Stimulated activated naive CD8-positive, alpha-beta T cell treated with anti-CD3 and anti-CD28 coated beads, Interleukin-15, Interleukin-2, amounts not matched to agents 100 U/mL and 50 U/mL, for 24 hours (primary cell): ENCODE results near the gene C1orf210.
A peak's percentile ranks its signal among the peaks of the same experiment; 100 is the strongest.

Source experiments
- ATAC-seq: fragments of 150-1000 bp; cut with Tn5 transposase; one replicate; pipeline ENCODE4 v1.10.0; 2021
- DNase-seq: peaks from one replicate; pipeline ENCODE4 v3.0.0; 2021

The C1orf210 gene

GRCh38 chr1:43247256-43247921, 38.0 kb downstream of the C1orf210 start:
- ATAC-seq (no peak), DNase-seq (no peak)

- no peak for DNase-seq
Observed at GRCh38 chr1:43246466-43247213, 38.7 kb downstream of the C1orf210 start.

DNA sequence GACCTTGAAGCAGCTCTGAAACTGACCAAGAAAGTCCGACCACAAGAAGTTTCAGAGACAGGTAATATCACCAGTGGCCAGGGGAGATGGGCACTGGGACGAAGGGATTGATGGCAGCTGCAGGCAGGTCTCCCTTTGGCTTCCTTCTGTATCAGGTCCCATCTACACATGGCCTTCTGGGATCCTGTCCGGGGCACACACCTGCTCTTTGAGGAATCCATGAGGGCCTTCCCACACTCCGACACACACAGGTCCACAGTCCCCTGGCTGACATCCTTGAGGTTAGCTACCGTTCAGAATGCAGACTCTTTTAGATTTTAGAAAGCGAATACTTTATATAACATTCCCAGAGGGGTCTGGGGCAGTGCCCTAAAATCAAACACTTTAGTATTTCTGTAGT, 42.1 kb downstream of the C1orf210 start:
- ATAC-seq (no peak), DNase-seq (no peak)

More at GRCh38 chr1:43246466-43247213, 38.7 kb downstream of the C1orf210 start:
- ATAC-seq = no peak

DNA sequence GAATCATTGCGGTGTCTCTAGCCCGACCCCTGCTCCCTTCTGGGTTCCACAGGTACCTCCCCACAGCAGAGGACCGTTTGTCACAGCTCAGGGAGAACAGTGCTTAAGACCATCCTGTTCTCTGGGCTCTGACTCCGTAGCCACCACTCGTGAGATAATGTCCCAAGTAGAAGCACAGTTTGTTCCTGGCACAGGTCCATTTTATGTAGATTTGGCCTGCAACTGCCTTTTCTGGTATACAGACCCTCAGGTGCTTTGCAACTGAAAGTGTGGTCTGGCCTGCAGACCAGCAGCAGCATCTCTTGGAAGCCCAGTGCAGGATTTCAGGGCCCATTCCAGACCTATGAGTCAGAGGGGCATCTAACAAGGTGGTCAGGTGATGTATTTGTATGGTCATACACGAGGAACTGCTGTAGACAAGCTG, 44.0 kb downstream of the C1orf210 start:
- no peak for ATAC-seq
- no peak for DNase-seq

DNA sequence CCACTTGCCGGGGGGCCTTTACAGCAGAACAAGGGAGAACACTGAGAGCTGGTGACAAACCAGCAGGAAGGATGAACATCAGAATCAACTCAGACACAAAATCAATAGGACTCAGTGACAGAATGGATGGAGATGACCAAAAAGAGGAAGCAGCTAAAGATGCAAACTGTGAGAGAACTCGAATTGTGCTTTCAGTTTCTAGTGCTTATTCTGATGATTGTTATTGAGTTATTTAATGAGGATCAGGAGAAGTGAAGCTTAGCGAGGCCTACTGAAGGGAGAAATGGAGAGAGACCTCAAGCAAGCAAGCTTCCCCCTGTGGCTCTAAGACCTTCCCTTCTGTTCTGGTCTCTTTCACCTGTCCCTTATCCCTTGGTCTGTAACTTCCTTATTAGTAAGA, 45.9 kb downstream of the C1orf210 start:
- no peak for DNase-seq
- no peak for ATAC-seq

DNA sequence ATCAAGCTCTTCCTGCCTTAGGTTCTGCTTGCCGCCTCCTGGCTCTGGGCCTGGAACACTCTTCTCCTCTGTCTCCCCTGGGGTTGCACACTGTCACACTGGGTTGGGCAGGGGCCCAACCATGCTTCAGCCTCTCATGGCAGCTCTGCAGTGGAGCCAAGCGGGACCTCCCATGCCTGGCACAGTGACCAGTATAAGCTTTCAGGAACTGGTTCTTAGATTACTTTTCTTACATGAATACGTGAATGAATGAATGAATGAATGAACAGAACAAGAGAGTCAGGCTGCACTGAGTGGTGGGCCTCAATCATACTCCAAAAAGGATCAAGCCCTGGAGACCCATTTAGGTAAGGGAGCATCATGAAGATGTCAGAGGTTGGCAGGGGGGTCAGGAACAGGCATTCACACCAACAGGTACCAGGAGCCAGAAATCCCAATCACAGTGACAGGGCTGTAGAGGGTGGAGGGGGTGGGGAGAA, 46.4 kb downstream of the C1orf210 start:
- ATAC-seq = no peak
- no peak for DNase-seq

GRCh38 chr1:43238085-43238484, 47.3 kb downstream of the C1orf210 start:
- peak; percentile 49 for DNase-seq
- ATAC-seq = peak; percentile 38

DNA sequence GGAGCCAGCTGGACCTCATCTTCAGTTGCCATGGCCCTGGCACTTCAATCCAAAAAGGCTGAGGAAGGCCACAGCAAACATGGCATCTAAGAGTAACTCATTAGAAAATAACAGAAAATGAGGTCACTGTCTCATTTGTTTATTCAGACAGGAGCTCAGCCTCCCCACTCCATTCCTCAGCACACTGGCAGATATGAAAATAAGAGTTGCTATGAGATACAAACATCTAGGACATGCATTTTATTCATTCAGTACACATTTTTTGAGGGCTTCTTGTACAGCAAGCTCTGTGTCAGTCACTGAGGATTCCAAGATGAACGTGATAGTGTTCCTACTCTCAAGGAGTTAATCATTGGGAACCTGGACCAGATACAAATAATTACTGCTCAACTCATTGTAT, 48.3 kb downstream of the C1orf210 start:
- ATAC-seq = no peak
- DNase-seq = no peak

GRCh38 chr1:43235451-43236121, 49.8 kb downstream of the C1orf210 start:
- ATAC-seq (no peak), DNase-seq (no peak)

DNA sequence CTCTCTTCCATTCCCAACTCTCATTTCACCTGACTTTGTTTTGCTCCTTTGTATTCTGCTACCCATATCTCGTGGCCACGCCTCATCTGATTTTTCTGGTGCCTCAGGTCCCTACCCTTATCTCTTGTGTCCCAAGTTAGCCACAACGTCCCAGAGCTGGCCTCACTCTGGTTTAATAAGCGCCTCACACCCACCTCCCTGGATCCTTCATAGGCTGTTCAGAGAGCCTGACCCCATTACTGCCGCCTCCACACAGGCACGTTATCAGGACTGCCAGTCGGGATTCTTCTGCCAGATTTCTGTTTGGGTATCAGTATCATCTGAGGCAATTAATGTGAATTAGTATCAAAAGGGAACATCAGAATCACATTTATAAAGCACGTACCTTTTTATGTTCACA, 50.3 kb downstream of the C1orf210 start:
- ATAC-seq (no peak), DNase-seq (no peak)

- no peak for DNase-seq
- no peak for ATAC-seq
Observed at GRCh38 chr1:43234267-43234666, 51.1 kb downstream of the C1orf210 start.

GRCh38 chr1:43233631-43234030, 51.8 kb downstream of the C1orf210 start:
- DNase-seq (no peak), ATAC-seq (no peak)

DNA sequence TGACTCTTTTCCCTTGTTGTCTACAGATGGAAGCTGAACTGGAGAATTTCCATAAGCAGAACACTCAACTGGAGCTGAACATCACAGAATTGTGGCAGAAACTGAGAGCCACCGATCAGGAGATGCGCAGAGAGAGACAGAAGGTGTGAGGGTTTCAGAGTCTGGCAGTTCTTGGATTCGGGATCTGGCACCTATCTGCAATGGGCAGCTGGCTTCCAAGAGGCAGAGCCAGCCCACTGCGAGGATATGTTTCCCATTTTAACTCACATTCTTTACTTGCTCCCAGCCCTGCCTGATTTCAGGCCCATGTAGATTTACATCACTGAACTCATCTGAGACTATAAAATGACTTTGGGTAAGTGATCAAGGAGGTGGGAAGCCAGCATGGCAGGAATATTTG, 52.9 kb downstream of the C1orf210 start:
- ATAC-seq = no peak

DNA sequence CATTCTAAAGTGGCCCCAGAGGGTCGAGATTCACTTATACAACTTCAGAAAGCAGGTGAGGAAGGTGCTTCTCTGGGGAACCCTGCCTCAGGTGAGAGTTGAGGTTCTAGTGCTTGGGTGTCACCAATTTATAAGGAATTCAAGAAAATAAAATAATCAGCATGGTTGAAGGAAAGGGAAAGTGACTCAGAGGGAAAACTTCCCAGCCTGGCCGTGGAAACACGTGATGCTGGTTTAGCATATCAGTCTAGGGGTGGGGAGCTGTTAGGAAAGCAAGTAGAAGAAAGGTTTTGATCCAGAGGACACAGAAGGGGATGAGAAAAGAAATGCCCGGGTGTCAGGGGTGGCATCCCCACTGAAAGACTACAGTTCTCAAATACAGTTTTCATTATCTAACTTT, 53.3 kb downstream of the C1orf210 start:
- DNase-seq (no peak), ATAC-seq (no peak)

More for the DNA sequence above, 52.9 kb downstream of the C1orf210 start:
- DNase-seq = no peak
